GOT3 (cell line): Measurements from ENCODE around the gene TMEM26.

Experiments used
- DNase-seq: peaks from one replicate; lab custom pipeline; 2025; ENCODE audit warnings: mixed read lengths; lab: John Stamatoyannopoulos, UW

The TMEM26 gene

GRCh38 chr10:61460835-61461234 lies 7.7 kb upstream of the TMEM26 start:
- DNase-seq: no peak

- no peak for DNase-seq
Observed at GRCh38 chr10:61458031-61458430, 4.8 kb upstream of the TMEM26 start.

- no peak for DNase-seq
Observed at GRCh38 chr10:61456095-61456789, 3.1 kb upstream of the TMEM26 start.

- DNase-seq: no peak
Observed at GRCh38 chr10:61455656-61456055, 2.5 kb upstream of the TMEM26 start.

GRCh38 chr10:61454541-61454940 lies 1.4 kb upstream of the TMEM26 start:
- no peak for DNase-seq

GRCh38 chr10:61452151-61452651 lies 980 bp downstream of the TMEM26 start:
- no peak for DNase-seq

- DNase-seq: no peak
Observed at GRCh38 chr10:61451357-61451756, 1.8 kb downstream of the TMEM26 start.

GRCh38 chr10:61448841-61449600 lies 4.2 kb downstream of the TMEM26 start:
- no peak for DNase-seq

- no peak for DNase-seq
Observed at GRCh38 chr10:61448091-61448490, 5.1 kb downstream of the TMEM26 start.

GRCh38 chr10:61439058-61439609 lies 14.0 kb downstream of the TMEM26 start:
- DNase-seq: no peak

GRCh38 chr10:61438141-61438988 lies 14.8 kb downstream of the TMEM26 start:
- DNase-seq: no peak

- no peak for DNase-seq
Observed at GRCh38 chr10:61423178-61423577, 30.0 kb downstream of the TMEM26 start.

- no peak for DNase-seq
Observed at GRCh38 chr10:61417661-61418060, 35.5 kb downstream of the TMEM26 start.

GRCh38 chr10:61415824-61416223 lies 37.4 kb downstream of the TMEM26 start:
- no peak for DNase-seq

GRCh38 chr10:61411706-61412105 lies 41.5 kb downstream of the TMEM26 start:
- no peak for DNase-seq

GRCh38 chr10:61410353-61411070 lies 42.7 kb downstream of the TMEM26 start:
- no peak for DNase-seq

- DNase-seq: no peak
Observed at GRCh38 chr10:61409157-61409556, 44.0 kb downstream of the TMEM26 start.

- DNase-seq: no peak
Observed at GRCh38 chr10:61408105-61408504, 45.1 kb downstream of the TMEM26 start.

- DNase-seq: no peak
Observed at GRCh38 chr10:61406736-61407135, 46.4 kb downstream of the TMEM26 start.

- DNase-seq: no peak
Observed at GRCh38 chr10:61406242-61406641, 46.9 kb downstream of the TMEM26 start.

- DNase-seq: no peak
Observed at GRCh38 chr10:61404751-61405150, 48.4 kb downstream of the TMEM26 start.
